ENCODE measurements around the gene RPTOR. TPM values are rescaled to one million over a fixed set of nuclear protein-coding genes. Genes with fewer than 3 reads are reported as not detected.

RPTOR gene
- polyA plus RNA-seq, 1 donor (not counting 4 experiments of a cell fraction or from before 2014, with no cell fraction given) = 4.0 TPM

DNA sequence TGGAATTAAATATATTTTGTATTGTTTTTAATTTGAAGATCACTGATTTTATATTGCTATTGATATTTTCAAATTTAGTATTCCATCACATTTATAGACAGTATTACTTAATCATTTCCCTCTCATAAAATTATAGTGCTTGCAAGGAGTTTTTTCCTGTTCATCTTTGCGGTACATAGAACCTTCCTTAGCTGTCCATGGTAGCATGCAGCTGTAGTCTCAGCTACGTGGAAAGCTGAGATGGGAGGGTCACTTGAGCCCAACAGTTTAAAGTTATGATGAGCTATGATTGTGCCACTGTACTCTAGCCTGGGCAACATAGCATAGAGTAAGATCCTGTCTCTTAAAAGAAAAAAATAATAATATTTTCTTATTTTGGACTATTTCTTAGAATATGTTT, 231.2 kb downstream of the RPTOR start:
- Histone ChIP-seq H3K4me2 (ENCODE audit: control insufficient read depth, extremely low read depth, insufficient read depth, low read depth, low read length) (no peak overlapping the region), H3K27ac (ENCODE audit: control insufficient read depth, insufficient read depth, low read length) (no peak overlapping the region), H3K36me3 (ENCODE audit: control insufficient read depth in 2 of 2, extremely low read depth in 1 of 2, insufficient read depth in 2 of 2, low read length in 2 of 2) (peaks cover 3 to 11% of the 10 kb centered on the region in 2 experiments), H3K4me3 (ENCODE audit: control insufficient read depth in 2 of 3, extremely low read depth in 1 of 3, insufficient read depth in 2 of 3, low read depth in 1 of 3, low read length in 3 of 3) (no peak overlapping the region), H3K79me2 (ENCODE audit: control insufficient read depth, insufficient read depth, low read length) (no peaks in the 10 kb centered on the region), H4K20me1 (ENCODE audit: control insufficient read depth, extremely low read depth, insufficient read depth, low read length) (no peaks in the 10 kb centered on the region), H2AFZ (ENCODE audit: control insufficient read depth, low read length) (no peak overlapping the region), H3K9me3 (ENCODE audit: control insufficient read depth, low read depth, low read length) (no peaks in the 10 kb centered on the region), H3K4me1 (ENCODE audit: control insufficient read depth, extremely low read depth, insufficient read depth, low read length) (no peaks in the 10 kb centered on the region), H3K9me1 (ENCODE audit: control insufficient read depth, extremely low read depth, insufficient read depth, low read length) (no peaks in the 10 kb centered on the region), H3K27me3 (ENCODE audit: control insufficient read depth, extremely low read depth, insufficient read depth, low read length) (no peaks in the 10 kb centered on the region), H3K9ac (ENCODE audit: control insufficient read depth, extremely low read depth, insufficient read depth, low read length) (no peak overlapping the region)
- dilution Hi-C loops (cut with MboI; ENCODE audit: extremely low pct_ligation_motif_present, low sequenced_read_pairs) = no loop called here
- DNase-seq (ENCODE audit: low read depth, low spot score) (no peak), FAIRE-seq (no peak)
- no peak for TF ChIP-seq EZH2 (IDR thresholded peaks at IDR 0.05; ENCODE audit: low read length)
- TF ChIP-seq, protein P1, sequence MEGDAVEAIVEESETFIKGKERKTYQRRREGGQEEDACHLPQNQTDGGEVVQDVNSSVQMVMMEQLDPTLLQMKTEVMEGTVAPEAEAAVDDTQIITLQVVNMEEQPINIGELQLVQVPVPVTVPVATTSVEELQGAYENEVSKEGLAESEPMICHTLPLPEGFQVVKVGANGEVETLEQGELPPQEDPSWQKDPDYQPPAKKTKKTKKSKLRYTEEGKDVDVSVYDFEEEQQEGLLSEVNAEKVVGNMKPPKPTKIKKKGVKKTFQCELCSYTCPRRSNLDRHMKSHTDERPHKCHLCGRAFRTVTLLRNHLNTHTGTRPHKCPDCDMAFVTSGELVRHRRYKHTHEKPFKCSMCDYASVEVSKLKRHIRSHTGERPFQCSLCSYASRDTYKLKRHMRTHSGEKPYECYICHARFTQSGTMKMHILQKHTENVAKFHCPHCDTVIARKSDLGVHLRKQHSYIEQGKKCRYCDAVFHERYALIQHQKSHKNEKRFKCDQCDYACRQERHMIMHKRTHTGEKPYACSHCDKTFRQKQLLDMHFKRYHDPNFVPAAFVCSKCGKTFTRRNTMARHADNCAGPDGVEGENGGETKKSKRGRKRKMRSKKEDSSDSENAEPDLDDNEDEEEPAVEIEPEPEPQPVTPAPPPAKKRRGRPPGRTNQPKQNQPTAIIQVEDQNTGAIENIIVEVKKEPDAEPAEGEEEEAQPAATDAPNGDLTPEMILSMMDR (optimal IDR thresholded peaks at IDR 0.05 in 1 of 3, IDR thresholded peaks at IDR 0.05 in 1 of 3, conservative IDR thresholded peaks at IDR 0.05 in 1 of 3; ENCODE audit: extremely low read depth in 1 of 3, insufficient read depth in 2 of 3, low read length in 3 of 3) = no peak

DNA sequence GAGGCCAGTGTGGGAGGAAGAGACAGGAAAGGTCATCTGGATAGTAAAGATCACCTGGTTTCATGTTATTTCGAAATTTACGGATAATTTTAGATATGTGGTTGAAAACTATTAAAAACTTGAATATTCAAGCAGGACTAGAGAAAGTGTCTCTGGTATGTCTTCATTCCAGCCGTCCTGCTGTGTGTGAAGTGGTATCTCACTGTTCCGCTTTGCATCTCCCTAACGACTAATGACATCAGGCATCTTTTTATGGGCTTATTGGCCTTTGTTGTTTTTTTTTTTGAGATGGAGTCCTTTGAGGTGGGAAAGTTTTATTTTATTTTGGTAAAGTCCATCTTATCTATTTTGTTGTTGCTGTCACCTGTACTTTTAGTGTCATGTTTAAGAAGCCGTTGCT, 232.6 kb downstream of the RPTOR start:
- dilution Hi-C loops (cut with MboI; ENCODE audit: extremely low pct_ligation_motif_present, low sequenced_read_pairs) = no loop called here
- FAIRE-seq (no peak), DNase-seq (ENCODE audit: low read depth, low spot score) (no peak)
- Histone ChIP-seq H3K36me3 (ENCODE audit: control insufficient read depth in 2 of 2, extremely low read depth in 1 of 2, insufficient read depth in 2 of 2, low read length in 2 of 2) (peaks cover 3 to 10% of the 10 kb centered on the region in 2 experiments), H3K9ac (ENCODE audit: control insufficient read depth, extremely low read depth, insufficient read depth, low read length) (no peak overlapping the region), H3K4me3 (ENCODE audit: control insufficient read depth in 2 of 3, extremely low read depth in 1 of 3, insufficient read depth in 2 of 3, low read depth in 1 of 3, low read length in 3 of 3) (no peak overlapping the region), H3K27ac (ENCODE audit: control insufficient read depth, insufficient read depth, low read length) (no peak overlapping the region), H3K9me3 (ENCODE audit: control insufficient read depth, low read depth, low read length) (no peaks in the 10 kb centered on the region), H3K4me2 (ENCODE audit: control insufficient read depth, extremely low read depth, insufficient read depth, low read depth, low read length) (no peak overlapping the region), H3K79me2 (ENCODE audit: control insufficient read depth, insufficient read depth, low read length) (no peaks in the 10 kb centered on the region), H2AFZ (ENCODE audit: control insufficient read depth, low read length) (no peak overlapping the region), H4K20me1 (ENCODE audit: control insufficient read depth, extremely low read depth, insufficient read depth, low read length) (no peaks in the 10 kb centered on the region), H3K4me1 (ENCODE audit: control insufficient read depth, extremely low read depth, insufficient read depth, low read length) (no peaks in the 10 kb centered on the region), H3K27me3 (ENCODE audit: control insufficient read depth, extremely low read depth, insufficient read depth, low read length) (no peaks in the 10 kb centered on the region), H3K9me1 (ENCODE audit: control insufficient read depth, extremely low read depth, insufficient read depth, low read length) (no peaks in the 10 kb centered on the region)
- no peak for TF ChIP-seq EZH2 (IDR thresholded peaks at IDR 0.05; ENCODE audit: low read length)
- TF ChIP-seq, protein P1 (optimal IDR thresholded peaks at IDR 0.05 in 1 of 3, IDR thresholded peaks at IDR 0.05 in 1 of 3, conservative IDR thresholded peaks at IDR 0.05 in 1 of 3; ENCODE audit: extremely low read depth in 1 of 3, insufficient read depth in 2 of 3, low read length in 3 of 3) = no peak

Measured in keratinocyte (primary cell).